Muscle of arm (tissue), 12 donors: Measurements from ENCODE around the gene MSANTD3. TPM values are rescaled to one million over a fixed set of nuclear protein-coding genes. Genes with fewer than 3 reads are reported as not detected.
A peak's percentile ranks its signal among the peaks of the same experiment; 100 is the strongest.

Experiments used
- DNase-seq: peaks from one replicate; pipeline ENCODE4 v3.0.0-alpha.2; 2013
- polyA plus RNA-seq, 12 donors: library from polyadenylated mRNA; unstranded; fragments of 120-200 nt; gene quantifications; one replicate each; pipeline ENCODE4 v1.2.1, GENCODE V29; 2013; ENCODE audit not compliant: insufficient read length in 12 of 12

The MSANTD3 gene
- polyA plus RNA-seq, 12 donors: 13.5 to 21.9 (median 16.5) TPM; not detected in 1

DNA sequence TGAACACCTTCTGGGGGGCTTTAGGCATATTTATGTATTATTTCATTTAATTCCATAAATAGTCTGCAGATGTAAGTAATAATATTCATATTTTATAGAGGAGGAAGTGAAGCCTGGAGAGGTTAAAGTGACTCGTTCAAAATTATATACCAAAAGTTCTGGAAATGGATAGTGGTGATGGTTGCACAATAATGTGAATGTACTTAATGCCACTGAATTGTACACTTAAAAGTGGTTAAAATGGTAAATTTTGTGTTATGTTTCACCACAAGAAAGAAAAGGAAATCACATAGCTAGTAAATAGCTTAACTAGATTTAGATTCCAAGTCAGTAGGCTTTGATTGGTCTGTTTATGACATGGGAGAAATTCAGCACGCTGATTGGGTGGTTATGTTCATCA is 33.0 kb downstream of the MSANTD3 start:
- no peak for DNase-seq

DNA sequence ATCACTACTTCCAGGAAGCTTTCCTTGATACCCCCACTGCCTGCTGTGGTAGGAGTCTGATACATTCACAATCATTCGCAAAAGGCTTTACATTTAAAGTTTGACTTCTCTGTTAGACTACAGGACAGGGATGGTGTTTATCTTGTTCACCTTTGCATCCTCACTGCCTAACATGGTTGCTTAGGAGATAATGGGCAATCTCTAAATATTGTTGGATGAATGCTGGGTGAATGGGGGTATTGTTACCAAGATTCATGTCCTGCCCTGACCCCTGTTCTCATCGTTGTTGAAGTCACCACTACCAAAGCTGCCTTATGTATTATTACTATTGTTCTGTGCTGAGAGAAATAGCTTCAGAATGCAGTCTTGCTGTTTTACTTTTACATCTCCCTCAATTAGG is 38.3 kb downstream of the MSANTD3 start:
- no peak for DNase-seq

DNA sequence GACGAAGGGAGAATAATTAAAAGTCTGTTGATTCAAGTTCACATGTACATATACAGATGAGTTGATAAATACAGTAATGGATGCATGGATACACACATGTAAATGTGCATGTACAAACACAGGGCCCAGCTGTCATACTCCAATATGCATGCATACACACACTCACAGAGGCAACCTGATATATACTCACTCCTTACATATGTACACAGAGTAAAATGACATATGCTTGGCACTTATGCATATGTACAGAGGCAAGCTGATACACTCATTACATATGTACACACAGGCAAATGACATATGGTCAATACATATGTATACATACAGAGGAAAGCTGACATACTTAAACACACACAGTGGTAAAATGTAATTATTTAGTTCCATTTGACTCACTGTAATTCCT is 38.8 kb downstream of the MSANTD3 start:
- no peak for DNase-seq

DNA sequence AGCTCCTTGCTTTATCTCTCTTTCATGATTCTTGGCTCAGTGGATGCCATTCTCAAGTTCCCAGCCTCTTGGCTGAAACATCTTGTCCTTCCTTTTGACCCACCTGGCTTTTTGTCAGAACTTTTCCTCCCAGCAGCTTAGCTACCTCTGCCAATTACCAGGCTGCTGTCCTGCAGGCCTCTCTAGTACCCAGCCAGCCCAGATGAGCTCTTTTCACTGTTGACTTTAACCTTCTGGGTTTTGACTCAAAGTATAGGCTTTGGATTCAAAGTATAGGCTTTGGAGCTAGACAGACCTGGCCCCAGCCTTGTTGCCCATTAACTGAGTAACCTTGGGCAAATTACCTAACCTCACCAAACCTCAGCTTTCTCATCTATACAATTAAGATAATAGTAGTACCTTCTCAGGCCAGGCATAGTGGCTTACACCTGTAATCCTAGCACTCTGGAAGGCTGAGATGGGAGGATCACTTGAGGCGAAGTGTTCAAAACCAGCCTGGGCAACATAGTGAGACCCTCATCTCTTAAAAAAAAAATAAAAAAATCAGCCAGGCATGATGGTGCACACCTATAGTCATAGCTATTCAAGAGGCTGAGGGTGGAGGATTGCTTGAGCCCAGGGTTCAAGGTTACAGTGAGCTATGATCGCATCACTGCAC is 39.4 kb downstream of the MSANTD3 start:
- DNase-seq: no peak

DNA sequence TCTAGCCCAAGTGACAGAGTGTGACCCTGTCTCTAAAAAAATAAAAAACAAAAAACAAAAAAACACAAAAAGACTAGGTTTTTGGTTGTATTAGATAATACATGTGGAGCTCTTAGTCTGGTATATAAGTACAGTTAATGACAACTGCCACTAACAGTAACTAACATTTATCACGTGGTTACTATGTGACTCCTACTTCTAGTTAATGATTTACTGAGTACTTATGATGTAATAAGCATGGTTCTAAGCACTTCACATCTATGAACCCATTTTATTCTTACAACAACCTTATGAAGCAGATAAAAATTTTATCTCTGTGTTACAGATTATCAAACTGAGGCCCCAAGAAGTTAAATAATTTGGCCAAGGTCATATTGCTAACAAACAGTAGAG is 39.9 kb downstream of the MSANTD3 start:
- no peak for DNase-seq

DNA sequence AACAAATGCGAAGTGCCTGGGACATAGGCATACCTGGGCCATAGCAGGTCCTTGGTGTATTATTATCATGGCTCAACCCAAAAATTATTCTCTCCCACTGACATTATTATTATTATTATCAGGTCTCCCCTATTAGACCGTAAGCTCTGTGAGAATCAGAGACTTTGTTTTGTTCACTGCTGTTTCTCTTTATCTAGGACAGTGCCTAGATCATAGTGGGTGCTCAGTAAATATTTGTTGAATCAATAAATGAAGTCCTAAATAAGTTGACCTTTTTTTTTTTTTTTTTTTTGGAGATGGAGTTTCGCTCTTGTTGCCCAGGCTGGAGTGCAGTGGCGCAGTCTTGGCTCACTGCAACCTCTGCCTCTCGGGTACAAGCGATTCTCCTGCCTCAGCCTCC is 41.1 kb downstream of the MSANTD3 start:
- no peak for DNase-seq

DNA sequence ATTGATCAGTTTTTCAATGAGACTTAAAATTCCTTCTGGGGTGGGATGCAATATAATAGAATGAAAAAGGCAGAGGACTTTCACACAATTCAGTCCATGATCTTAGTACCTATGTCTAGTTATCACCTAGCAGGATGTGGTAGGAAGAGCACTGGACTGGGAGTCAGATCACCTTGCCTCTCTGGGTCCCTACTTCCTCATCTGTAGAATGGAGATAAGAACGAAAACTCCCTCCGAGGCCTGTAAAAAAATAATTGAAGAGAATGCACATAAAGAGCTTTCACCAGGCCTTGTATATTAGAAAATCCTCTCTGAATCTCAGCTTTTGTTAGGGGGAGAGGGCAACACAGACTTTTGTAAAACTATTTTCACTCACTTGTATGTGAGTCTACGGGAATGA is 45.3 kb downstream of the MSANTD3 start:
- no peak for DNase-seq

DNA sequence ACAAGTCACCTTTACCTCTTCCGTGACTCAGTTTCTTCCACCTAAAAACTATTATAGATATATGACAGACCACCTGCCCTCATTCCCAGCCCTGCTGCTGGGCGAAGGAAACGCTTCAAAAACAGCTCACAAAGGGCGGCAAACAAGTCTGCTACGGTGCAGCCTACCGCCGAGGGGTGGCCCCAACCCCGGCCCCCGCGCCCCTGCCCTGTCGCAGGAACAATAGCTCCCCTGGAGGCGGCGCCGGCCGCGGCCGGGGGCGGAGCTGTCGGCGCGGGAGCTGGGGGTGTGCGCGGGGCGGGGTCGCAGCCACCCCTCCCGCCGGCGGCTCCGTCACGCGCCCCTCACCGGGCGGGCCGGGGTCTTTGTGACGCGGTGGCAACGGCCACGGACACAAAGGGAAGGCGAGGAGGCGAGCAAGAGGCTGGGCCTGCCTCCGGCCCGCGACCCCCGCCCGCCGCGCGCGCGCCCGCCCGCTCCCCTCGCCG is 45.9 kb downstream of the MSANTD3 start, which contains the start of gene TMEFF1:
TSS of gene TMEFF1 (plus strand) at position 362 of the 488 bp plus-strand sequence. CDS start 396 bp downstream, outside the sequence.
- DNase-seq: peak; percentile 25

DNA sequence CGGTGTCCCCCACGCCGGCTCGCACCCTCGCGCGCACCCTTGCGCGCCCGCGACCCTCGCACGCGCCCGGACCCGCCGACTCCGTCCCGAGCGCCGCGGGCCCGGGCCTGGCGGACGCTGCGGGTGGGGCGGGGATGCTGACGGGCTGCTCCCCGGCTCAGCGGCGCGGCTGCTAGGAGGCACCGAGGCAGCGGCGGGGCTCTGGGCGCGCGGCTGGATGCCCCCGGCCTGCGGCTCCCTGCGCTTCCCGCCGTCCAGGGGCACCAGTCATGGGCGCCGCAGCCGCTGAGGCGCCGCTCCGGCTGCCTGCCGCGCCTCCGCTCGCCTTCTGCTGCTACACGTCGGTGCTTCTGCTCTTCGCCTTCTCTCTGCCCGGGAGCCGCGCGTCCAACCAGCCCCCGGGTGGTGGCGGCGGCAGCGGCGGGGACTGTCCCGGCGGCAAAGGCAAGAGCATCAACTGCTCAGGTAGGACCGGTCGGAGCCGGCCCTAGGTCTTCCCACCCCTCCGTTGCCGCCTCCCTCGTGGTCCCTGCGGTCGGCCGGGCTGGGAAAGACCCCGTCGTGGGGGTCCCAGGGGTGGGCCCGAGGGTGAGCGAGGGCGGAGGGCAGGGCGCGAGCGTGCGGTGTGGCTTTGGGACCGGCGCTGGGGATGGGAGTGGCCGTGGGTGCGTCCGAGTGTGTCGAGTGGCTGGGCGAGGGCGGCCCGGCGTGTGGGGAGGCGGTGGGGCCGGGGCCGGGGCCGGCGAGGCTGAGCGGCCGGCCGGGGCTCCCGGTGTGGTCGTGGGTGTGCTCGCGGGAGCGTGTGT is 46.5 kb downstream of the MSANTD3 start:
- DNase-seq: peak; percentile 11

DNA sequence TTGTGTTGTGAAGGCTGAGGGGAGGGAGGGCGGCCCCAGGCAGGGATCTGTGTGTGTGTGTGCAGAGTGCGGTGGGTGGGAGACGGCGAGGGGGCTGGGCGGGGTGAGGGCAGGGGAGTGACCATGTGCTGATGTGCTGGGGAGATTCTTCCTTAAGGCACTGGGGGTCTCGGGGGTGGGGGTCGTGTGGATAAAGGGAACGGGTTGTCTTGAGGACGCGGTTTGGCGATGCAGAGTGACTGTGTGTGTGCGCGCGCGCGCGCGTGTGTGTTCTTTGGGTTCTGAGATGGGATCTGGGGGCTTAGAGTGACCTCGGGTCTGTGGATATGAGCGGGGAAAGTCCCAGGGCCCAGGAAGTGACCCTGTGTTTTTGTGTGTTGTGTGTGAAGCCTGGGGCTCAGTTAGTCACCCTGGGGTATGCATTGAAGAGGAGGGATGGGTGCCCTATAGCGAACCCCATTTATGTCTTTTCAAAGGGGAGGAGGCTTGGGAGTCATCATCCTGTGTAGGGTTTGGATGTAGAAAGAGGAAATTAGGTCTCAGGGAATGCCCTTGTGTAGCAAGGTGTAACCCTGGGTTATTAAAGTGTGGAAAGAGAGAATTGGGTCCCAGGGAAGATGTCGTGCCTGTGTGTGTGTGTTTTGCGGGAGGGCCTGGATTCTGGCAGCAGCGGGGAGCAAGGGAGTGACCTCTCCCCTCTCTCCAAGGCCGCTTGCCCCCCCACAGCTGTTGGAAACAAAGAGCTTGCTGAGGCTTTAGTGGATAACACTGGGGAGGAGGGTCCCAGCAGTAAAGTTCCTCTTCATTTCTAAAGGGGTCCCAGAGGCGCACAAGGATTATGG is 47.4 kb downstream of the MSANTD3 start:
- peak; percentile 7 for DNase-seq

DNA sequence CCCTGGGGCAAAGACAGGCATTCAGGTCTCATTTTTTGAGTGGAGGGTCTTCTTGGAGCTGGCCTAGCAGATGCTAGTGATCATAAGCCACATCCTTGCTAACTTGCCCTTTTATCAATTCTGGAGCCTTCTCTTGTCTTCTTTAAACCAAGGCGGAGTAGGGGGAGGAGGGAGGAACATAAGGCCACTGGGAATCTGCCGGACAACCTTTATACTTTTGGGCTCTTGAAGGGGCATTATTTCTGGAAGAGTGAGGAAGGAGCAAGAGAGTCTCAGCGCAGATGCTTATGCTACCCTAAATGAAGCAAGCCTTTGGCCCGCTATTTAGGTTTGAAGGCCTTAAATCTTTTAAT is 48.0 kb downstream of the MSANTD3 start:
- DNase-seq: no peak

DNA sequence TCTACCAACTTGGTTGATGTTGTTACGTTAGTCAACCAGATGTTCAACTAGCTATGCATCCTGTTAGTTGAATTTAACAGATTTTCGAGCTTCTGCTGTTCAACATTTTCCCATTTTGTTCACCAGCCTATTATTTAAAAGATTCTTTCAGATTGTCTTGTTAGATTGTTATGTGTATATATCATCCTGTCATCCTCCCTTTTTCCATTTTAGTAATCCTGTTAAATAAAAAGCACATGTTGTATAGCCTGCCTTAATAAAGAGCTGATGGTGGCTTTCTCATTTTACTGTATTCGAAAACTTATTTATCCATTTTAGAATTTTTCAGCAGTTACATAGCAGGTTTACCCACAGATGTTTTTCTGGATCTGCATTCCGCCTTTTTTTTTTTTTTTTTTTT is 50.3 kb downstream of the MSANTD3 start:
- no peak for DNase-seq

DNA sequence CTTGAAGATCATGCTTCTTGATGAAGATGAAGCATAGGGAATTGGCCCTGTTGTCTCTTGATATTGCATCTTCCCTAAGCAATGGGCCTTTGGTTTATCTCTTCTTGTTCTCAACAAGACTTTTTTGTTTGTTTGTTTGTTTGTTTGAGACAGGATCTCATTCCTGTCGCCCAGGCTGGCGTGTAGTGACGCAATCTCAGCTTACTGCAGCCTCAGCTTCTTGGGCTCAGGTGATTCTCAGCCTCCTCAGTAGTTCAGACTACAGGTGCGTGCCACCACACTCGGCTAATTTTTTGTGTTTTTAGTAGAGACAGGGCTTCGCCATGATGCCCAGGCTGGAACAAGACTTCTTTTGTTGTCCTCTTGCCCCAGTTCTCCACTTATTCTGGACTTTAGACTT is 51.2 kb downstream of the MSANTD3 start:
- DNase-seq: no peak

DNA sequence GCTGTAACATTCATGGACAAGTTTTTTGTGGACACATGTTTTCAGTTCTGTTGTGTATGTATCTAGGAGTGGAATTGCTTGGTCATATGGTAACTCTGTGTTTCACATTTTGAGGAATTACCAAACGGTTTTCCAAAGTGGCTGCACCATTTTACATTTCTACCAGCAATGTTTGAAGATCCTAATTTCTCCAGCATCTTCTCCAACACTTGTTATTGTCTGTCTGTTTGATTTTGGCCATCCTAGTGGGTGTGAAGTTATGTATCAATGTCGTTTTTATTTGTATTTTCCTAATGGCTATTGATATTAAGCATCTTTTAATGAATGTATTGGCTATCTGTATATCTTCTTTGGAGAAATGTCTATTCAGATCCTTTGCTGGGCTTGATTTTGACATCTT is 52.9 kb downstream of the MSANTD3 start:
- DNase-seq: no peak

DNA sequence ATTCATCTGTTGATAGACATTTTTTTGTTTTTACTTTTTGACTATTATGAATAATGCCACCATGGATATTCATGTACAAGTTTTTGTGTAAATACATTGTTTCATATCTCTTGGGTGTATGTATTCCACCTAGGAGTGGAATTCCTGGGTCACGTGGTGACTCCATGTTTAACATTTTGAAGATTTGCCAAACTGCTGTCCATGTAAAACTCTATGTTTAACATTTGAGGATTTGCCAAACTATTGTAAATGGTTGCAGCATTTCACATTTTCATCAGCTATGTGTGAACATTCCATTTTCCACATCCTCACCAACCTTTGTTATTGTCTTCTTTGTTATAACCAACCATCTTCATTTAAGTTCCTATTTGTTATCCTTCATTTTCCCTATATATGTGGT is 58.3 kb downstream of the MSANTD3 start:
- no peak for DNase-seq

DNA sequence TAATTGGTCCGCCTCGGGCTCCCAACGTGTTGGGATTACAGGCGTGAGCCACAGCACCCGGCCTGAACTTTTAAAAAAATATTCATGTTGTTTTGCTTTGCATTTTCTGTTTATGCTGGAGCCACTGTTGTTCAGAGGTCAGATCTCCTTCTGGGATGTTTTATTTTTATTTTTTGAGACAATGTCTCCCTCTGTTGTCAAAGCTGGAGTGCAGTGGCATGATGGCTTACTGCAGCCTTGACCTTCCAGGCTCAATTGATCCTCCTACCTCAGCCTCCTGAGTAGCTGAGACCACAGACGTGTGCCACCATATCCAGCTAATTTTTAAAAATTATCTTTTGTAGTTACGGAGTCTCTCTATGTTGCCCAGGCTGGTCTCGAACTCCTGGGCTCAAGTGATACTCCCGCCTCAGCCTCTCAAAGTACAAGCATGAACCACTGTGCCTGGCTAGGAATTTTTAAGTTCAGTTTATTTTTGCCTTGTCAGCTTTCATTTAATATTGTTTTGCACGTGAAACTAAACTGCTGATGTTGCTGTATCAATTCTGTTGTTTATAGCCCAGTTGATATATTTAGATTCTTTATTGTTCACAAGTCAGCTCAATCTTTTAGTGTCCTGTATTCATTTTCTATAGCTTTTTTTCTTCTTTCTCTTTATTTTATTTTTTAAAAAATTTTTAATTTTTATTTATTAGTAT is 59.7 kb downstream of the MSANTD3 start:
- DNase-seq: no peak

DNA sequence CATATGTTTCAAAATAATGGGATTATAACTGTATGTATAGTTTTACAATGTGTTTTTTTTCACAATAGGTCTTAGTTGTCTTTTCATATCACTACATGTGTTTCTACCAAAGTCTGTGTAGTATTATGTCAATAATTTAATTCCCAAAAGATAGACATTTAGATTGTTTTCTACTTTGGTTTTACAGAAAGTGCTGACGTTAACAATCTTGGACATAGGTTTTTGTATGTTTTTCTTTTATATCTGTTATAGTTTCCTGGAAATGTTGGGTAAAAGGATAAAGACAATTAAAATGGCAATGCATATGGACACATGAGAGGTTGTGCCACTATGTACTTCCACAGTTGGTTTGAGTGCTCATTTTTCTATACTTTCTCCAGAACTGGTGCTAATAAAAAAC is 61.2 kb downstream of the MSANTD3 start:
- DNase-seq: no peak

DNA sequence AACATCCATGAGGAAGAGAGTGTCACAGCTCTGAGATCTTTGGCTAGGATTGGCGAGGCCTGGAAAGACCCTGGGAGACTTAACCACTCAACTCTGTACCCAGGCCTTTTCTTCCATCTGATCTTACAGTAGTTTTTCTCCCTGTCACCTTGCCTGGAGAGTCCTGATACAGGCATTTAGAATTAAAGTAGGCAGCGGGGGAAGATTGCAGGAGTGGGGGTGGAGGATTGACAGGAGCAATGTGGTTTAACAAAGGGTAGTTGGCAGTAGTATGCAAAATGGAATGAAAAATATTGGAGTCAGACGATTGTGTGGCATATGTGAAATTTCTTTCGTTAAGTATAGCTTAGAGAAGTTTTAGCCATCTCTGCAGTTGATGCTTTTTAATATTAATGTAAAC is 62.9 kb downstream of the MSANTD3 start:
- DNase-seq: no peak

DNA sequence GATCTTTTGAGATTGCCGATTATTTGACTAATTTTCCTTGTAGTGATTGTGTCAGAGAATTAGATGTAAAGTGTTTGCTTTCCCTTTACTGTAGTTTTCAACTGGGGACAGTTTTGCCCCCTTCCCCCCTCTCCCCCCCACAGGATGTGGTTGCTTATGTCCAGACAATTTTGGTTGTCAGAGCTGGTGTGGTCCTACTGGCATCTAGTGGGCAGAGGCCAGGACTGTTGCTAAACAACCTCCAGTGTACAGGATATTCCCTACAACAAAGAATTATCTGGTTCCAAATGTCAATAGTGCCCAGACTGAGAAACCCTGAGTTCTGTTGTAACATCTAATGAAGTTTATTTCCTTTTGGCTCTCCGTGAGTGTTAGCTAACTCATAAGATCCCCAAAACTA is 66.0 kb downstream of the MSANTD3 start:
- DNase-seq: no peak

DNA sequence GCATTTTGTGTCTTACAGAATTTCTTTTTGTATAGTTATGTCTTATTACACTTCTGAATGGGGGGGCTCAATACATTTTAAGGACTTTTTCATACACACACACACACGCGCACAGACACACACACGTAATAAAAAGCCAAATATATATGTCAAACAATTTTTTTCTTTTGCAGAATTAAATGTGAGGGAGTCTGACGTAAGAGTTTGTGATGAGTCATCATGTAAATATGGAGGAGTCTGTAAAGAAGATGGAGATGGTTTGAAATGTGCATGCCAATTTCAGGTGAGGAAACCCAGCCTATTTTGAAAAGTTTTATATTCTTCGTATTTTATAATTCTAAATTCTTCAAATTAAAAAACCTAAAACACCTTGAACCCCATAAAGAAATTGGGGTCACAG is 71.6 kb downstream of the MSANTD3 start:
- no peak for DNase-seq

DNA sequence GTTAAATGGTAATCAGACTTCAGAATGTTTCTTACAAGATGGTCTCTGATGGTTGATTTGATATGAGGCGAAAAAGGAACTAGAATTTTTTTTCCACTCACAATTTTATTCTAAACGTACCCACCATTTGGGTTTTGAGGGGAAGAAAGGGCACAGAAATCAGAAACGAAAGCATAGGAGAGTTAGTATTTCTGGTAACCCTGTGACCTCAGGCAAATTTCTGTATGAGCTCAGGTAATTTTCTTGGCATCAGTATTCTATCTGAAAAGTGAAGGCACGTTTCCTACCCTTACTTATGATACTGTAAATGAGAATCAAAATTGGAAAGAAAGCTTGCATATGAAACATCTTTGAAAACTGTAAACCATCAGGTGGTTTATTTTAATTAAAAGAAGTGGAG is 72.5 kb downstream of the MSANTD3 start:
- no peak for DNase-seq

DNA sequence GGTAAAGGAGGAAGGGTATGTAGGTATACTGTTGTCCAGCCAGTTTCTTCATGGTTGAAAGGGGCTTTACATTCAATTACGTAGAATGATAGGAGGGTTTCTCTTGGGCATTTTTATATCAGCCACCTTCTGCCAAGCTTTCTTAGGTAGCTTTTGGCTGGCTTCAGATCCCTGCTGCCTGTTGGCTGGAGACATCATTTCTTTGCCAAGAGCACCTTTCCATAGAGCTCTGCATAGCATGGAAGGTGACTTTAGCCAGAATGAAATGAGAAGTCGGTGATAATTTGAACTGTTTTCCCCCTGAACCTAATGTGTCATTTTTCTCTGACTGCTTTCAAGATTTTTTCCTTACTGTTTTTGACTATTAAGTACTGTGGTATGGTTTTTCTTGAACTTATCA is 72.9 kb downstream of the MSANTD3 start:
- DNase-seq: no peak
